Nephron progenitor cell (in vitro differentiated cells): Measurements from ENCODE around the gene ADAR.

Experiments used
- DNase-seq: peaks from one replicate; pipeline ENCODE4 v3.0.0; 2021
- H3K27ac Mint-ChIP-seq: 2 replicates; pipeline ENCODE4 v1.8.0; 2021; ENCODE audit warnings: mild to moderate bottlenecking, moderate library complexity, mixed read lengths
- H3K27me3 Mint-ChIP-seq: 2 replicates; pipeline ENCODE4 v1.8.0; 2021; ENCODE audit warnings: mild to moderate bottlenecking, low read depth, mixed read lengths; ENCODE audit not compliant: poor library complexity
- H3K36me3 Mint-ChIP-seq: 2 replicates; pipeline ENCODE4 v1.8.0; 2021; ENCODE audit warnings: low read depth, mixed read lengths
- H3K4me1 Mint-ChIP-seq: 2 replicates; pipeline ENCODE4 v1.8.0; 2021; ENCODE audit warnings: mixed read lengths
- H3K4me3 Mint-ChIP-seq: 2 replicates; pipeline ENCODE4 v1.8.0; 2021; ENCODE audit warnings: mild to moderate bottlenecking, moderate library complexity, mixed read lengths
- H3K9me3 Mint-ChIP-seq: 2 replicates; pipeline ENCODE4 v1.8.0; 2021; ENCODE audit warnings: mild to moderate bottlenecking, moderate library complexity, mixed read lengths
- TF ChIP-seq, protein P1 (sequence below): fragments of 200-600 bp; sonication (generic); IDR thresholded peaks from 2 replicates; pipeline ENCODE4 v1.5.0; 2021; ENCODE audit warnings: antibody characterized with exemption

Gene ADAR

DNA sequence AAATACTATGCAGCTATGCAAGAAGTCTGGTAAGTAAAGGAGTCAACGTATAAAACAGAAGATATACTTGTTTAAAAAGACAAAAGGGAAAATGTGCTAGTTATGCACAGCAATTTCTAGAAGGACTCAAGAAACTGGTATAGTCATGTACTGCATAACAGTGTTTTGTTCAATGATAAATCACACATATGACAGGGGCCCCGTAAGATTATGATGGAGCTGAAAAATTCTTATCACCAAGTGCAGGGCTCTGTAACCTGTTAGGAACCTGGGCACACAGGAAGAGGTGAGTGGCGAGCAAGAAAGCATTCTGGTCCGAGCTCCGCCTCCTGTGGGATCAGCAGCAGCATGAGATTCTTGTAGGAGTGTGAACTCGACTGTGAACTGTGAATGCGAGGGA is 13.2 kb downstream of the ADAR start:
- Mint-ChIP-seq H3K36me3 (peaks cover 54% of the 10 kb centered on the region), H3K27ac (peak overlapping the region; percentile 89)

GRCh38 chr1:154593390-154593789 is 14.6 kb downstream of the ADAR start:
- no peak overlapping the region for H3K4me3 Mint-ChIP-seq
- DNase-seq: no peak
- no peaks in the 10 kb centered on the region for H3K4me1 Mint-ChIP-seq
- peak overlapping the region; percentile 6 for H3K27ac Mint-ChIP-seq
- peaks cover 66% of the 10 kb centered on the region for H3K36me3 Mint-ChIP-seq
- peaks cover 2% of the 10 kb centered on the region for H3K27me3 Mint-ChIP-seq
- H3K9me3 Mint-ChIP-seq: no peaks in the 10 kb centered on the region
- TF ChIP-seq, protein P1, sequence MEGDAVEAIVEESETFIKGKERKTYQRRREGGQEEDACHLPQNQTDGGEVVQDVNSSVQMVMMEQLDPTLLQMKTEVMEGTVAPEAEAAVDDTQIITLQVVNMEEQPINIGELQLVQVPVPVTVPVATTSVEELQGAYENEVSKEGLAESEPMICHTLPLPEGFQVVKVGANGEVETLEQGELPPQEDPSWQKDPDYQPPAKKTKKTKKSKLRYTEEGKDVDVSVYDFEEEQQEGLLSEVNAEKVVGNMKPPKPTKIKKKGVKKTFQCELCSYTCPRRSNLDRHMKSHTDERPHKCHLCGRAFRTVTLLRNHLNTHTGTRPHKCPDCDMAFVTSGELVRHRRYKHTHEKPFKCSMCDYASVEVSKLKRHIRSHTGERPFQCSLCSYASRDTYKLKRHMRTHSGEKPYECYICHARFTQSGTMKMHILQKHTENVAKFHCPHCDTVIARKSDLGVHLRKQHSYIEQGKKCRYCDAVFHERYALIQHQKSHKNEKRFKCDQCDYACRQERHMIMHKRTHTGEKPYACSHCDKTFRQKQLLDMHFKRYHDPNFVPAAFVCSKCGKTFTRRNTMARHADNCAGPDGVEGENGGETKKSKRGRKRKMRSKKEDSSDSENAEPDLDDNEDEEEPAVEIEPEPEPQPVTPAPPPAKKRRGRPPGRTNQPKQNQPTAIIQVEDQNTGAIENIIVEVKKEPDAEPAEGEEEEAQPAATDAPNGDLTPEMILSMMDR: no peak

More for the DNA sequence above, 13.2 kb downstream of the ADAR start:
- H3K9me3 Mint-ChIP-seq: no peaks in the 10 kb centered on the region
- TF ChIP-seq, protein P1: no peak
- peaks cover 2% of the 10 kb centered on the region for H3K4me1 Mint-ChIP-seq
- H3K4me3 Mint-ChIP-seq: no peak overlapping the region
- H3K27me3 Mint-ChIP-seq: peaks cover 2% of the 10 kb centered on the region
- DNase-seq: no peak

GRCh38 chr1:154591206-154591605 is 16.8 kb downstream of the ADAR start:
- H3K27ac Mint-ChIP-seq: no peak overlapping the region
- TF ChIP-seq, protein P1: no peak
- peaks cover 69% of the 10 kb centered on the region for H3K36me3 Mint-ChIP-seq
- no peak for DNase-seq
- no peaks in the 10 kb centered on the region for H3K9me3 Mint-ChIP-seq
- no peak overlapping the region for H3K4me3 Mint-ChIP-seq
- H3K27me3 Mint-ChIP-seq: peaks cover 2% of the 10 kb centered on the region
- no peaks in the 10 kb centered on the region for H3K4me1 Mint-ChIP-seq

DNA sequence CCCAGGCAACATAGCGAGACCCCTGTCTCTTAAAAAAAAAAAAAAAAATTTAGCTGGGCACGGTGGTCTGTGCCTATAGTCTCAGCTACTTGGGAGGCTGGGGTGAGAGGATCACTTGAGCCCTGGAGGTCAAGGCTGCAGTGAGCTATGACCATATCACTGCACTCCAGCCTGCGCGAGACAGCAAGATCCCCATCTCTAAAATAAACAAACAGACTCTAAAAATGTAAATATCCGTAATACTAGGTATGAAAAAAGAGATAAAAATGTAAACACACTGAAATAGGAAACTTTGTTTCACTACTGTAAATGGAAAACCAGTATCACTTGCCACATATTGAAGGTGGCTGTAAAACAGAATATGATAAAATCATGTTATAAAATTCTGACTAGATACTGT is 17.2 kb downstream of the ADAR start:
- no peaks in the 10 kb centered on the region for H3K4me1 Mint-ChIP-seq
- no peaks in the 10 kb centered on the region for H3K9me3 Mint-ChIP-seq
- DNase-seq: no peak
- TF ChIP-seq, protein P1: no peak
- H3K4me3 Mint-ChIP-seq: no peak overlapping the region
- peaks cover 73% of the 10 kb centered on the region for H3K36me3 Mint-ChIP-seq
- peaks cover 2% of the 10 kb centered on the region for H3K27me3 Mint-ChIP-seq
- no peak overlapping the region for H3K27ac Mint-ChIP-seq

- TF ChIP-seq, protein P1: no peak
- H3K4me1 Mint-ChIP-seq: no peaks in the 10 kb centered on the region
- H3K36me3 Mint-ChIP-seq: peaks cover 79% of the 10 kb centered on the region
- no peaks in the 10 kb centered on the region for H3K9me3 Mint-ChIP-seq
- no peak for DNase-seq
- peaks cover 2% of the 10 kb centered on the region for H3K27me3 Mint-ChIP-seq
- peak overlapping the region; percentile 73 for H3K27ac Mint-ChIP-seq
- no peak overlapping the region for H3K4me3 Mint-ChIP-seq
Measured at GRCh38 chr1:154589780-154590179, 18.2 kb downstream of the ADAR start.

GRCh38 chr1:154586641-154587040 is 21.3 kb downstream of the ADAR start:
- Mint-ChIP-seq H3K4me1 (no peaks in the 10 kb centered on the region), H3K27me3 (no peaks in the 10 kb centered on the region), H3K36me3 (peaks cover 84% of the 10 kb centered on the region), H3K9me3 (no peaks in the 10 kb centered on the region), H3K27ac (no peak overlapping the region), H3K4me3 (no peak overlapping the region)
- TF ChIP-seq, protein P1: no peak
- no peak for DNase-seq
